Activated CD4-positive, alpha-beta T cell treated with anti-CD3 and anti-CD28 coated beads for 36 hours (primary cell): Measurements from ENCODE around the gene MUSTN1. TPM values are rescaled to one million over a fixed set of nuclear protein-coding genes. Genes with fewer than 3 reads are reported as not detected.

Experiments used
- ATAC-seq: fragments of 200-7000 bp; cut with Tn5 transposase; one replicate; pipeline ENCODE4 v1.10.0; 2021; ENCODE audit warnings: mild to moderate bottlenecking, moderate library complexity
- CTCF ChIA-PET: fragments of 350-600 bp; sonication (Branson Sonifier 250); formaldehyde crosslinking; loops from one replicate; lab custom pipeline; 2021; ENCODE audit warnings: antibody characterized with exemption; lab: Charles Lee
- POLR2A ChIA-PET: fragments of 350-600 bp; sonication (Branson Sonifier 250); formaldehyde crosslinking; loops from one replicate; lab custom pipeline; 2021; ENCODE audit warnings: antibody characterized with exemption, inconsistent platforms; lab: Charles Lee
- DNase-seq: peaks from one replicate; pipeline ENCODE4 v3.0.0-alpha.2; 2020
- H3K27ac Mint-ChIP-seq: one replicate; pipeline ENCODE4 v1.8.0; 2021; ENCODE audit warnings: mixed read lengths
- H3K27me3 Mint-ChIP-seq: one replicate; pipeline ENCODE4 v1.8.0; 2021; ENCODE audit warnings: mixed read lengths
- H3K36me3 Mint-ChIP-seq: one replicate; pipeline ENCODE4 v1.8.0; 2021; ENCODE audit warnings: low read depth, mixed read lengths
- H3K4me1 Mint-ChIP-seq: one replicate; pipeline ENCODE4 v1.8.0; 2021; ENCODE audit warnings: mixed read lengths
- H3K4me3 Mint-ChIP-seq: one replicate; pipeline ENCODE4 v1.8.0; 2021; ENCODE audit warnings: mild to moderate bottlenecking, moderate library complexity, mixed read lengths
- H3K9me3 Mint-ChIP-seq: one replicate; pipeline ENCODE4 v1.8.0; 2021; ENCODE audit warnings: low read depth, mixed read lengths
- intact Hi-C, 2 experiments: fragments of 100-400 bp; cut with DNase I in 1 of 2; cut with micrococcal nuclease in 1 of 2; formaldehyde crosslinking; loops; one replicate each; pipeline versions ENCODE4 v1.14.2 to v1.15.1; 2022 to 2024; cut with DNase I, micrococcal nuclease
- total RNA-seq, 2 experiments: library from RNA; stranded (reverse); gene quantifications; one replicate each; pipeline ENCODE4 v1.2.3, GENCODE V29; 2021

Gene MUSTN1
- total RNA-seq: 1 to 10 TPM in 1 of 2 experiments, not detected in 1; 2.8 TPM

DNA sequence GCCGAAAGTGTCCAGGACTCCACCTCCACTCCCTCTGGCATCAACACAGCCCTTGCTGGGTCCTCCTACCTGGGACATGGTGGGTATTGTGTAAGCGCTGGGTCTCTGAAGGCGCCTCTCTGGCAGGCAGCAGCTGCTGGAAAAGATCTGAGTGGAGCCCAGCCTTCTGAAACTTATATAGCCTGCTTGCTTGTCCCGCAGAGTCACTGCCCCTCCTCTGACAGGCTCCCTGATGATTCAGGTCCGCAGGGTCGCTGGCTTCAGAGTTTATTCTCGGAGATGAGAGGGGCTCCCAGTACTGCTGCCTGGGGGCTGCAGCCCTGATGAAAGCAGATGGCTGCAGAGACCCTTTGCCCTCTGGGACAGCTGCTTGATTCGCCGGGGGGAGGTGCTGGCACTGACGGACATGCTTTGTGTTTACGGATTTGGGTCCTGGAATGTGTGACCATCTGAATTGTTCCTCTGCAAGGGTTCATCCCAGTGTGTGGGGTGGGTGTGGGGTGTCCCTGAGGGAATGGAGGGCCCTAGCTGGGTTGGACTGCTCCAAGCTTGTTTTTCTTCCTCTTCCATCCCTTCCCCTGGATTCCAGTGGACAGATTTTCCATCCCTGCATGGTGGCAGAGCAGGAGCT lies at the start of gene MUSTN1:
Gene MUSTN1 (minus strand): TSS at position 149 of the 631 bp plus-strand sequence. CDS start 71 bp downstream, at position 78.
- no peaks in the 10 kb centered on the region for H3K36me3 Mint-ChIP-seq
- ChIA-PET POLR2A (interaction anchor here (0.7 kb wide), 1 partner anchor 745 kb away, joined by 3 read pairs; no protein-coding TSS in a partner anchor), CTCF (interaction anchor here (0.6 kb wide), 1 partner anchor 14 kb away, joined by 4 read pairs; no protein-coding TSS in a partner anchor)
- intact Hi-C loops: no loop called here
- H3K9me3 Mint-ChIP-seq: no peaks in the 10 kb centered on the region
- ATAC-seq (no peak), DNase-seq (no peak)
- H3K27me3 Mint-ChIP-seq: no peaks in the 10 kb centered on the region
- H3K4me1 Mint-ChIP-seq: peaks cover 21% of the 10 kb centered on the region
- H3K4me3 Mint-ChIP-seq: no peak within 1 kb of the TSS
- no peak within 1 kb of the TSS for H3K27ac Mint-ChIP-seq

DNA sequence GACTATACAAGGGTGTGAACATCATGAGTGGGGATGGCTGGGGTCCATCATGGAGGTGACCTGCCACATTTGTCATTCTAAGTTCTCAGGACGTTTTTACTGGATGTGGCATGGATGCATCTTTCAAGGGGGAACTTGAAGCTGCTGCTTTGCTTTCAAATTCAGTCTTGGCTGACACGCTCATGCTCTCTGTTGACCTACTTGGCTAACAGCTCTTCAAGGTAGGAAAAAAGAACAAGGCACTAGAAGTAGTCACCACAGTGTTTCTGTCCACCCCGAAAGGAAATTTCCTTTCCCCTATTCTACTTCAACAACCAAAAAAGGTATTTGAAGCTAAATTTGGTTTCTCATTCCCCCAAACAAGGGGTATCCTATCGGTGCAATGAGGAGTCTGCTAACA lies 47.6 kb upstream of the MUSTN1 start:
- DNase-seq: no peak
- ChIA-PET CTCF (interaction anchor here (0.7 kb wide), 1 partner anchor 194 kb away, joined by 4 read pairs; no protein-coding TSS in a partner anchor), POLR2A (no interaction called here)
- no peaks in the 10 kb centered on the region for H3K27me3 Mint-ChIP-seq
- intact Hi-C loops: no loop called here
- ATAC-seq: no peak
- no peak overlapping the region for H3K4me3 Mint-ChIP-seq
- H3K9me3 Mint-ChIP-seq: no peaks in the 10 kb centered on the region
- H3K36me3 Mint-ChIP-seq: peaks cover 4% of the 10 kb centered on the region
- peaks cover 17% of the 10 kb centered on the region for H3K4me1 Mint-ChIP-seq
- H3K27ac Mint-ChIP-seq: no peak overlapping the region

DNA sequence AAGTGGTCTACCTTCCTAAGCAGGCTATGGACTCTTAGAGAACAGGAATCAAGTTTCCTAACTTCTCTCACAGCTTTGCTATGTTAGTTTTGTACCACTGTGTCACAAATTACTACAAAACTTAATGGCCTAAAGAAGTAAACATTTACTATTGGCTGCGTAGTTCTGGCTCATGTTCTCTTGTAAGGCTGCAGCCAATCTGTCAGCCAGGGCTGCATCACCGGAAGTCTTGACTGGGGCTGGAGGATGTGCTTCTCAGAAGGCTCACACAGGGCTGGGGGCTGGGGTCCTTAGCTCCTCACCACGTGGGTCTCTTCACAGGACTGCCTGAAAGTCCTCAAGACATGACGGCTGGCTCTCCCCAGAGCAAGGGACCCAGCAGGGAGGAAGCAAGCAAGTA lies 47.1 kb upstream of the MUSTN1 start:
- Mint-ChIP-seq H3K27ac (no peak overlapping the region), H3K36me3 (peaks cover 4% of the 10 kb centered on the region), H3K9me3 (no peaks in the 10 kb centered on the region), H3K4me3 (no peak overlapping the region), H3K4me1 (peaks cover 17% of the 10 kb centered on the region), H3K27me3 (no peaks in the 10 kb centered on the region)
- ATAC-seq: no peak
- ChIA-PET POLR2A (no interaction called here), CTCF (no interaction called here)
- intact Hi-C loops: no loop called here
- DNase-seq: no peak

DNA sequence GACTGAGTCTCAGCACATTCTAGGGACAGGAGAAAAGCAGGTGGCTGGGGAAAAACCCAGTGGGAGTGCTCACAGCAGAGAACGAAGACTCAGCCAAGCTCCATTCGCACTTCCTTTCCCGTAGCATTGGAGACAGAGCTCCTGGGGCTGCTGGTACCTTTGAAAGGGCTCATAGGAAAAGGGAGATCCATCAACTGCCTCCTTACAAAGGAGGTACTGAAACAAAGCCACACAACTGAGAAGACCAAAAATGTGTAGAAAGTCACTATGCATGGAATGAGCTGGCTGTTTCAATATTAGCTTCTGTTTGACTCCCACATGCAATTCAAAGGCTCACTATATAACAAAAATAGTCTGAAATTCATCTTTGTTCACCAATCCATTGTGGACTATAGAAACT lies 45.7 kb upstream of the MUSTN1 start:
- H3K4me3 Mint-ChIP-seq: no peak overlapping the region
- no peaks in the 10 kb centered on the region for H3K9me3 Mint-ChIP-seq
- ATAC-seq (peak; percentile 83), DNase-seq (no peak)
- peaks cover 21% of the 10 kb centered on the region for H3K4me1 Mint-ChIP-seq
- no peaks in the 10 kb centered on the region for H3K27me3 Mint-ChIP-seq
- CTCF ChIA-PET: interaction anchor here (0.7 to 1.6 kb wide), 3 partner anchors 13 to 42 kb away, joined by 3 to 6 read pairs (median 3); no protein-coding TSS in a partner anchor
- POLR2A ChIA-PET: no interaction called here
- no peak overlapping the region for H3K27ac Mint-ChIP-seq
- peaks cover 4% of the 10 kb centered on the region for H3K36me3 Mint-ChIP-seq
- intact Hi-C loops: no loop called here

DNA sequence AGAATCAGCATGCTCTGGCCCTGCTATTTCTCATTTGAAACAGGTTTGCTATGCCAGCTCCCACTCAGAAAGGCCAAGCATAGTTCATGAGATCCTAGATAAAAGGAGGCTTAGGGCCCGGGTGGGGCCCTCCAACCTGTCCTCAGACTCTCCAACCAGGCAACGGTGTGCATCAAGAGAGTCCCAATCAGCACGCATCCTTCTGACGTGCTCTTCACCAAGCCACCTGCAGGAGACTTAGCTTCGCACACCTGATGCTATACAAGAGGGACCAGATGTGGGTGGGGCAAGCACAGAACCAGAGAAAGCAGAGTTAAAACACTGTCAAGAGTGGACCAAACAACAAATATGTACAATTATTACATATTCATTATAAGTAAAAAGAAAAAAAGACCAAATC lies 45.2 kb upstream of the MUSTN1 start:
- Mint-ChIP-seq H3K4me1 (peaks cover 25% of the 10 kb centered on the region), H3K27me3 (no peaks in the 10 kb centered on the region), H3K27ac (no peak overlapping the region), H3K36me3 (peaks cover 3% of the 10 kb centered on the region), H3K9me3 (no peaks in the 10 kb centered on the region), H3K4me3 (no peak overlapping the region)
- DNase-seq (no peak), ATAC-seq (peak; percentile 44)
- ChIA-PET POLR2A (no interaction called here), CTCF (interaction anchor here (1.0 to 1.8 kb wide), 3 partner anchors 12 to 36 kb away, joined by 3 to 6 read pairs (median 5); no protein-coding TSS in a partner anchor)
- intact Hi-C loops: no loop called here

DNA sequence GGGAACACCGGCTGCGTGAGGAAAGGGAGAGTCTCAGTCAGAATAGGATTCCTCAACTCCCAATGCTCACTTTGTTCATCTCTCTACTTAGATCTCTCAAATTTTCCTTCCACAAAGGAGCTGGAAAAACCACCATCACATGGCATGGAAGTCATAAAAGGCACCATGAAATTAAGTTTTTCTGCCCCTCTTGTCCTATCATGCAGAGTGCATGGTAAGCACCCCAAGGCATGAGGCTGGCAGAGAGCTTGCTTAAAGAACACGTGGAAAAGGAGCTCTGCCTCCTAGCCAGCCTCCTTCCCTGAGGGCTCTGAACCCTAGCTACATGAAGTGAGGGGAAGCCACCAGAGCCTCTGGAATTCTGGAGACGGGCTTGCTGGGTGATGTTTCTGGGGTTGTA lies 44.8 kb upstream of the MUSTN1 start:
- no peak overlapping the region for H3K4me3 Mint-ChIP-seq
- no peak for ATAC-seq
- POLR2A ChIA-PET: no interaction called here

DNA sequence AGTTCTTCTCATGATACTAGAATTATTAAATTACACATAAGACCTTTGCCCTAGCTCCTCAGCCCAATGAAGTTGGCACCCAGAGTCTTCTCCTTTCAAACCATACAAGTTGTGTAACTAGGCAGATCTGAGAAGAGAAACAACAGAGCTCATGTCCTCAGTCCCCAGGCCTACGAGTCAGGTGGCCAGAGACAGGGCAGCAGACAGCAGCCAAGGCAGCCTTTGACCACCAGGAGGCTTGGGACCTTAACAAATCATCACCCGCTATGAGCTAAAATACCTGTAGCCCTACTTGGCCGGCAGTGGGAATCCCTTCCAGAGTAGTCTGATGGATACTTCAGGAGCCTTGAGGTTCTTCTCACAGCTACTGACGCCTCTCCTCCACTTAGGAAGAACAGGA lies 44.3 kb upstream of the MUSTN1 start:
- peaks cover 34% of the 10 kb centered on the region for H3K4me1 Mint-ChIP-seq
- no peak for ATAC-seq
- H3K4me3 Mint-ChIP-seq: no peak overlapping the region
- CTCF ChIA-PET: interaction anchor here (0.5 to 1.8 kb wide), 5 partner anchors 13 to 255 kb away, joined by 3 to 5 read pairs (median 4); no protein-coding TSS in a partner anchor
- intact Hi-C loops: no loop called here
- no peak for DNase-seq
- no peaks in the 10 kb centered on the region for H3K9me3 Mint-ChIP-seq
- no peaks in the 10 kb centered on the region for H3K27me3 Mint-ChIP-seq
- no peaks in the 10 kb centered on the region for H3K36me3 Mint-ChIP-seq
- POLR2A ChIA-PET: no interaction called here
- no peak overlapping the region for H3K27ac Mint-ChIP-seq

More for the DNA sequence above, 44.8 kb upstream of the MUSTN1 start:
- H3K36me3 Mint-ChIP-seq: peaks cover under 1% of the 10 kb centered on the region
- no peaks in the 10 kb centered on the region for H3K27me3 Mint-ChIP-seq
- peaks cover 29% of the 10 kb centered on the region for H3K4me1 Mint-ChIP-seq
- CTCF ChIA-PET: interaction anchor here (0.5 to 1.8 kb wide), 3 partner anchors 12 to 48 kb away, joined by 3 to 5 read pairs (median 4); no protein-coding TSS in a partner anchor
- DNase-seq: no peak
- H3K27ac Mint-ChIP-seq: no peak overlapping the region
- intact Hi-C loops: no loop called here
- no peaks in the 10 kb centered on the region for H3K9me3 Mint-ChIP-seq

DNA sequence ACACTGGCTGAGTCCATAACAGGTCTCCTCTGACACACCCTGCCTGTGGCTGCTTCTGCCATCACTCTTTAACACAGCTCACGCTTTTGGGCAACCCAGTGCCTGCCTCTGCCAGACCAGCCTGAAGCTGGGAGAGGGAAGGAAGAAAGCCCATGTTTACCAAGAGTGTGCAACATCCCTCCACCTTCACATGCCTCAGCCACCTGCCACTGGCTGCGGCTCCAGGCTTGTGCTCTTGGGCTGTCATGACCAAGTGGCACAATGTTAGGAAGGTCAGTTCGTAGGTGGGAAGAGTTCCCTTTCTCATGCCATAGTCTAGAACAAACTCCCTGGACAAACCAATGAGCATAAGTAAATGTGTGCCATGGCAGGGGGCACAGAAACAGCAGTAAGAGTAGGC lies 42.3 kb upstream of the MUSTN1 start:
- H3K36me3 Mint-ChIP-seq: no peaks in the 10 kb centered on the region
- no peaks in the 10 kb centered on the region for H3K27me3 Mint-ChIP-seq
- ChIA-PET CTCF (interaction anchor here (2.1 kb wide), 1 partner anchor 61 kb away, joined by 4 read pairs; no protein-coding TSS in a partner anchor), POLR2A (no interaction called here)
- peaks cover 42% of the 10 kb centered on the region for H3K4me1 Mint-ChIP-seq
- ATAC-seq (no peak), DNase-seq (no peak)
- no peak overlapping the region for H3K4me3 Mint-ChIP-seq
- no peak overlapping the region for H3K27ac Mint-ChIP-seq
- no peaks in the 10 kb centered on the region for H3K9me3 Mint-ChIP-seq
- intact Hi-C loops: no loop called here

DNA sequence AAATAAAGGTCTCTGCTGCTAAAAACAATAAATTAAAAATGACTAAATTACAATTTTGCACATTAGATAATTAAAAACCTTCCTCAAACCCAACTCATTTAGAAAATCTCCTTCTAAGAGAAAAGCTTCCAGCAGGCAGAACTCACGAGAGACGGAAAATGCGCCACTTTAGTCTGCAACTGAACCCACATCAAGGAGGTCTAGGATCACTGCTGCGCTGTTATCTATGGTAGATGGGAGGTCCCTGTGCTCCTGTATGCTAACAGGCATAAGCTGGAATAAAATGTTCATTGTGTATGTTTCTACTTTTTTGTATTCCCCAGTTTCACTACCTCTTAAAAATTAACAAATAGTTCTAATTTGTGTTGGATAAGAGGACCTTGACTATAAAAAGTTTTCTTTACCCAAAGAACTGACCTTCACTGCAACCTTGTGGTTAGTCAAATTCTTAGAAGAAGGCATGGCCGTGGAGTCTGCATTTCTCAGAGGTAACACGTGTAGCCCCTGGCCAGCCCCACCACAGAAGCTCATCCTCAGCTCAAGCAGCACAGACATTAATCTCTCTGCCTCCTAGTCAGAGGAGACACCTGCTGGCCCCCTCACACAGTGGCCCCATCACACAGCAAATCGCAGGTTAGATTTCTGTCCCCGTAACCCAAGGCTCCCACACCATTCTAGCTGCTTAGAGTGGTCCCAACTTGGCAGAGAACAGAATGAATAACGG lies 40.2 kb upstream of the MUSTN1 start:
- ATAC-seq (no peak), DNase-seq (no peak)
- intact Hi-C loops: loop anchor here in 1 of 2 experiments (1.0 kb wide), 1 partner anchor 18 kb away; no protein-coding TSS in a partner anchor
- H3K36me3 Mint-ChIP-seq: no peaks in the 10 kb centered on the region
- H3K4me3 Mint-ChIP-seq: no peak overlapping the region
- H3K27ac Mint-ChIP-seq: peak overlapping the region; percentile 20
- no peaks in the 10 kb centered on the region for H3K9me3 Mint-ChIP-seq
- ChIA-PET CTCF (interaction anchor here (0.6 to 2.2 kb wide), 5 partner anchors 19 to 627 kb away, joined by 3 to 11 read pairs (median 3); no protein-coding TSS in a partner anchor), POLR2A (no interaction called here)
- no peaks in the 10 kb centered on the region for H3K27me3 Mint-ChIP-seq
- H3K4me1 Mint-ChIP-seq: peaks cover 42% of the 10 kb centered on the region

DNA sequence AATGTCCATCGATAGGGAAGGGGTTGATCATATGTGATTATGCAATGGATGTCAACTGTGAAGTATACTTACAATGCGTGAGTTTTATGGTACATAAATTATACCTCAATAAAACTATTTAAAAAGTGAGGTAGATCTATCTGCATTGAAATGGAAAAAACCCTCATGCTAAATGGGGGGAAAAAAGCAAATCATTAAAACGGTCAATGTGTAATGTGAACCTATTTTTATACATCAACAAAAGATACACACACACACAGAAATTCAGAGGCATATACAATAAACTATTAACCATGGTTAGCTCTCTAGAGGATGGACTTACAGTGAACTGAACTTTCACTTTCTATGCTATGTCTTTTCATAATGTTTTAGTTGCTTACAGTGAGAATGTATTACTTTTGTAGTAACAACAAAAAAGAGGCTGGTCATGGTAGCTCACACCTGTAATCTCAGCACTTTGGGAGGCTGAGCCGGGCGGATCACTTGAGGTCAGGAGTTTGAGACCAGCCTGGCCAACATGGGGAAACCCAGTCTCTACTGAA lies 39.4 kb upstream of the MUSTN1 start:
- peak; percentile 42 for ATAC-seq
- Mint-ChIP-seq H3K27ac (no peak overlapping the region), H3K27me3 (no peaks in the 10 kb centered on the region), H3K36me3 (no peaks in the 10 kb centered on the region), H3K9me3 (no peaks in the 10 kb centered on the region), H3K4me3 (no peak overlapping the region), H3K4me1 (peaks cover 37% of the 10 kb centered on the region)
- ChIA-PET POLR2A (no interaction called here), CTCF (interaction anchor here (1.3 to 2.2 kb wide), 2 partner anchors 19 to 55 kb away, joined by 3 to 11 read pairs; no protein-coding TSS in a partner anchor)
- no peak for DNase-seq
- intact Hi-C loops: loop anchor here in 1 of 2 experiments (1.0 kb wide), 1 partner anchor 19 kb away; no protein-coding TSS in a partner anchor
